Psoas muscle (tissue), 8 donors: Measurements from ENCODE around the gene MRPS31. TPM values are rescaled to one million over a fixed set of nuclear protein-coding genes. Genes with fewer than 3 reads are reported as not detected.
A peak's percentile ranks its signal among the peaks of the same experiment; 100 is the strongest.

ENCODE experiments used
- ATAC-seq, 4 donors: fragments of 200-7000 bp; cut with Tn5 transposase; one replicate each; pipeline ENCODE4 v1.9.1; 2020; ENCODE audit warnings: moderate library complexity in 3 of 4, mild to moderate bottlenecking in 2 of 4
- DNase-seq, 2 donors: peaks; one replicate each; pipeline ENCODE4 v3.0.0-alpha.2; 2020
- H3K27ac ChIP-seq: fragments of 200-600 bp; one replicate; pipeline ENCODE4 v1.8.0; 2022
- H3K27me3 ChIP-seq, 3 donors: fragments of 200-600 bp in 1 of 3; one replicate each; pipeline versions ENCODE4 v1.6.1 to v1.8.0; 2013 to 2022; ENCODE audit warnings: low read length in 2 of 3, mild to moderate bottlenecking in 2 of 3, moderate library complexity in 1 of 3; ENCODE audit not compliant: insufficient read depth in 3 of 3
- H3K36me3 ChIP-seq, 2 donors: fragments of 200-600 bp in 1 of 2; one replicate each; pipeline versions ENCODE4 v1.6.1 to v1.8.0; 2013 to 2022; ENCODE audit warnings: low read depth in 1 of 2, mild to moderate bottlenecking in 1 of 2, moderate library complexity in 1 of 2; ENCODE audit not compliant: insufficient read depth in 1 of 2
- H3K4me1 ChIP-seq: fragments of 200-600 bp; one replicate; pipeline ENCODE4 v1.8.0; 2022
- H3K4me3 ChIP-seq: fragments of 200-600 bp; one replicate; pipeline ENCODE4 v1.8.0; 2022; ENCODE audit warnings: mild to moderate bottlenecking
- H3K9me3 ChIP-seq: fragments of 200-600 bp; one replicate; pipeline ENCODE4 v1.8.0; 2022
- CTCF ChIP-seq: fragments of 200-600 bp; IDR thresholded peaks from one replicate; pipeline ENCODE4 v1.8.0; 2022; ENCODE audit warnings: antibody characterized with exemption
- WGBS, 3 donors: extraction: QIAGEN DNeasy Blood & Tissue Kit; methylation state at CpG; one replicate each; pipeline versions ENCODE4 v1.1.6 to v1.1.7; 2013; 5-methylcytosine and 5-hydroxymethylcytosine counted together
- intact Hi-C, 2 donors: fragments of 100-400 bp; cut with DNase I; formaldehyde crosslinking; loops; one replicate each; pipeline versions ENCODE4 v1.11.0 to v1.14.2; 2022
- polyA plus RNA-seq, 3 donors: library from polyadenylated mRNA; stranded (reverse); fragments of 200-250 nt; gene quantifications; one replicate each; pipeline ENCODE4 v1.2.3, GENCODE V29; 2013
- total RNA-seq, 4 donors: library from RNA; stranded (reverse); fragmentation: NEBNext Ultra II Directional in 2 of 4; extraction: Animal tissue kit (Norgen Biotek cat#: 25700) in 2 of 4; gene quantifications; one replicate each; pipeline versions ENCODE4 v1.2.1 to v1.2.4, GENCODE V29; 2021 to 2023
- donor health status: healthy with polysubstance abuse.
- donor health status: DM: no; HTN: no; CAD: no; lungs with moderate emphysema.
- donor health status: Bipolar disorder and iron deficiency.
- donor health status: healthy.
- donor health status: DM: yes; HTN: yes; CAD: no.
- donor health status: DM: no; HTN: no; CAD: no.
- donor health status: DM: no; HTN: no; CAD: no.
- donor health status: DM: yes; HTN: yes; CAD: no.

Gene MRPS31
- total and polyA plus RNA-seq, 7 donors, result 23.3 to 36.6 (median 26.8) TPM

- H3K36me3 ChIP-seq, result no peaks in the 10 kb centered on the region
- no peak for TF ChIP-seq CTCF
- no peaks in the 10 kb centered on the region for H3K9me3 ChIP-seq
- no peaks in the 10 kb centered on the region for H3K27me3 ChIP-seq
- H3K4me3 ChIP-seq, result no peak overlapping the region
- intact Hi-C loops, result no loop called here
- no peak overlapping the region for H3K27ac ChIP-seq
- WGBS, 3 donors, result 67 to 71% (median 69%) methylated on average over 14 of the region's 14 CpGs
- no peaks in the 10 kb centered on the region for H3K4me1 ChIP-seq
- no peak for DNase-seq
- no peak for ATAC-seq
Observed at GRCh38 chr13:40780822-40781401, 9.9 kb upstream of the MRPS31 start.

- no peaks in the 10 kb centered on the region for H3K4me1 ChIP-seq
- no peak overlapping the region for H3K4me3 ChIP-seq
- H3K36me3 ChIP-seq, result no peaks in the 10 kb centered on the region
- H3K27ac ChIP-seq, result no peak overlapping the region
- intact Hi-C loops, result loop anchor here in 1 of 2 donors (5.0 to 10.0 kb wide), 2 partner anchors 285 to 838 kb away; partner anchors contain the start of gene WBP4
- H3K27me3 ChIP-seq, result no peaks in the 10 kb centered on the region
- ATAC-seq (no peak), DNase-seq (no peak)
- no peak for TF ChIP-seq CTCF
- WGBS, 3 donors, result 93 to 94% (median 94%) methylated on average over 5 of the region's 5 CpGs
- no peaks in the 10 kb centered on the region for H3K9me3 ChIP-seq
Observed at GRCh38 chr13:40779796-40780285, 8.9 kb upstream of the MRPS31 start.

GRCh38 chr13:40779049-40779448, 8.1 kb upstream of the MRPS31 start:
- ATAC-seq (no peak), DNase-seq (no peak)
- no peak overlapping the region for H3K27ac ChIP-seq
- no peak for TF ChIP-seq CTCF
- no peaks in the 10 kb centered on the region for H3K4me1 ChIP-seq
- WGBS, 3 donors, result 34 to 45% (median 42%) methylated on average over 4 of the region's 4 CpGs
- H3K36me3 ChIP-seq, result no peaks in the 10 kb centered on the region
- no peaks in the 10 kb centered on the region for H3K27me3 ChIP-seq
- intact Hi-C loops, result loop anchor here in 1 of 2 donors (5.0 to 10.0 kb wide), 2 partner anchors 286 to 837 kb away; partner anchors contain the start of gene WBP4
- no peaks in the 10 kb centered on the region for H3K9me3 ChIP-seq
- no peak overlapping the region for H3K4me3 ChIP-seq

- Histone ChIP-seq H3K4me1 (no peaks in the 10 kb centered on the region), H3K9me3 (no peaks in the 10 kb centered on the region), H3K27me3 (no peaks in the 10 kb centered on the region), H3K4me3 (peak overlapping the region; percentile 57), H3K27ac (no peak overlapping the region), H3K36me3 (no peaks in the 10 kb centered on the region)
- WGBS, 3 donors, result 40 to 53% (median 42%) methylated on average over 3 of the region's 3 CpGs
- ATAC-seq (peak in 2 of 4 donors; percentile 7), DNase-seq (no peak)
- intact Hi-C loops, result loop anchor here in 1 of 2 donors (2.0 to 10.0 kb wide), 3 partner anchors 287 to 1095 kb away; partner anchors contain the start of gene WBP4
- no peak for TF ChIP-seq CTCF
Observed at GRCh38 chr13:40777809-40778175, 6.8 kb upstream of the MRPS31 start.
